ENCODE results near the gene SSPN.

The SSPN gene

DNA sequence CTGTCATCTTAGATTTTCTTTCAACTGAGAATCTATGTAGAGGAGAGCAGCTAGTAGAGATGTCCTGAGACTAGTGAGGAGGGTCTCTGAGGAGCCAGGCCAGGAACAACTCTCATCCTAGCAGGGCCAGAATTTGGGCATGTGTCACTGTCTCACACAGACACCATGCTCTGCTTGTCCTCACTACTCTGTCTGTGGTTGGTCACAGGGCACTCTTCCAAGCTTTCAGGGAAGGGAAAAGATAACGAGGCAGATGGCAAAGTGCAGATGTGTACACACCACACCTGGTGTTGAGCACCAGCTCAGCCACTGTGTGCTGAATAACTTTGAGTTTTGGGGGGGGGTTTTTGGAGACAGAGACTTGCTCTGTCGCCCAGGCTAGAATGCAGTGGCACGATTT lies 2.5 kb downstream of the SSPN start:
- peaks cover 22% of the 10 kb centered on the region for H3K27me3 ChIP-seq (ENCODE audit: insufficient read depth, low read depth, severe bottlenecking)
- TF ChIP-seq, protein P1, sequence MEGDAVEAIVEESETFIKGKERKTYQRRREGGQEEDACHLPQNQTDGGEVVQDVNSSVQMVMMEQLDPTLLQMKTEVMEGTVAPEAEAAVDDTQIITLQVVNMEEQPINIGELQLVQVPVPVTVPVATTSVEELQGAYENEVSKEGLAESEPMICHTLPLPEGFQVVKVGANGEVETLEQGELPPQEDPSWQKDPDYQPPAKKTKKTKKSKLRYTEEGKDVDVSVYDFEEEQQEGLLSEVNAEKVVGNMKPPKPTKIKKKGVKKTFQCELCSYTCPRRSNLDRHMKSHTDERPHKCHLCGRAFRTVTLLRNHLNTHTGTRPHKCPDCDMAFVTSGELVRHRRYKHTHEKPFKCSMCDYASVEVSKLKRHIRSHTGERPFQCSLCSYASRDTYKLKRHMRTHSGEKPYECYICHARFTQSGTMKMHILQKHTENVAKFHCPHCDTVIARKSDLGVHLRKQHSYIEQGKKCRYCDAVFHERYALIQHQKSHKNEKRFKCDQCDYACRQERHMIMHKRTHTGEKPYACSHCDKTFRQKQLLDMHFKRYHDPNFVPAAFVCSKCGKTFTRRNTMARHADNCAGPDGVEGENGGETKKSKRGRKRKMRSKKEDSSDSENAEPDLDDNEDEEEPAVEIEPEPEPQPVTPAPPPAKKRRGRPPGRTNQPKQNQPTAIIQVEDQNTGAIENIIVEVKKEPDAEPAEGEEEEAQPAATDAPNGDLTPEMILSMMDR (IDR thresholded peaks at IDR 0.05; ENCODE audit: low read depth, low read length) = no peak
- DNase-seq = no peak
- no peaks in the 10 kb centered on the region for H3K9me3 ChIP-seq (ENCODE audit: severe bottlenecking)
- H3K27ac ChIP-seq = no peak overlapping the region
- H3K4me3 ChIP-seq (ENCODE audit: low read depth, low read length) = no peak overlapping the region
- no peaks in the 10 kb centered on the region for H3K36me3 ChIP-seq

DNA sequence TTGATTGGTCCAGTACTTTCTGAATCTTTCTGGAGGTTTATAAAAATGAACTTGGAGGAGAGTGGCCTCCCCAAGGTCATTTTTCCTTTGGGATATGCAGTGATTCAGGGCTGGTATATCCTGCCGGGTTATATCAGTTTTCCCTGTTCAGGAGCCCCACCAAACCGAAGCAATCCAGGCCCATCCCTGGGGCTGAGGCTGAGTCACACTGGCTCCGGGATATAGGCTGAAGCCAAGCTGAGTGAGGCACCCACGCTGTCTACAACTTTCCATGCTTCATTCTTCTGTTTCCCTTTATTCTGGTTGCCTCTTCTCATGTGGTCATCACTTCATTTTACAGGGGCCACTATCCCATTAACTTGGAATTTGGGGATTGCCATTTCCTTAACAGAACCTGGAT lies 3.4 kb downstream of the SSPN start:
- no peaks in the 10 kb centered on the region for H3K9me3 ChIP-seq (ENCODE audit: severe bottlenecking)
- DNase-seq = no peak
- TF ChIP-seq, protein P1 (IDR thresholded peaks at IDR 0.05; ENCODE audit: low read depth, low read length) = no peak
- H3K27me3 ChIP-seq (ENCODE audit: insufficient read depth, low read depth, severe bottlenecking) = peaks cover 22% of the 10 kb centered on the region
- H3K27ac ChIP-seq = no peak overlapping the region
- no peaks in the 10 kb centered on the region for H3K36me3 ChIP-seq
- no peak overlapping the region for H3K4me3 ChIP-seq (ENCODE audit: low read depth, low read length)

DNA sequence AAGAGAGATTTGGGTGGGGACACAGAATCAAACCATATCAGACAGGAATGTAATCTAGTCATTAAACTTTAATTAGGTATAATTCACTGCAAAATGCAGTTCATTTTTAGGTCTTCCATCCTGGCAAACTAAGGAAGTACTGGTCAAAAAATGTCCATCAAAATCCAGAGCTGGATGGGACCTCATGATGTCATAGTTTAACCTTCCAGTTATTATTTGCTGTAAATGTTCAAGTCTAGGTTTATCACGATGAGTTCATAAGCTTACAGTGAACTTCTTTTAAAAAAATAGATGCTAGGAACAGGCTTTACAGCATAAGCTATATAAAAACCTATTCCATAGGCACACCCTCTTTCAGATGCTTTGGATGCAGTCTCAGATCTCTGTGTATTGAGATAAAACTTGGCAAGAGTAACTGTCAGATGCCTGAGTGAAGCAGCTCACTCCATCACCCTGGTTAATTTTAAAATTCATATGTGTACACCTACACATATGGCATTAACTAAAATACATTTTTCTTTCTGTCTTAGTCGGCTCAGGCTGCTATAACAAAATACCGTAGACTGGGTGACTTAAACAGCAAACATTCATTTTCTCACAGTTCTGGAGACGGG lies 7.9 kb downstream of the SSPN start:
- no peak for DNase-seq
- TF ChIP-seq, protein P1 (IDR thresholded peaks at IDR 0.05; ENCODE audit: low read depth, low read length) = no peak
- no peaks in the 10 kb centered on the region for H3K9me3 ChIP-seq (ENCODE audit: severe bottlenecking)
- H3K27me3 ChIP-seq (ENCODE audit: insufficient read depth, low read depth, severe bottlenecking) = no peaks in the 10 kb centered on the region
- no peak overlapping the region for H3K27ac ChIP-seq
- no peaks in the 10 kb centered on the region for H3K36me3 ChIP-seq
- H3K4me3 ChIP-seq (ENCODE audit: low read depth, low read length) = no peak overlapping the region

DNA sequence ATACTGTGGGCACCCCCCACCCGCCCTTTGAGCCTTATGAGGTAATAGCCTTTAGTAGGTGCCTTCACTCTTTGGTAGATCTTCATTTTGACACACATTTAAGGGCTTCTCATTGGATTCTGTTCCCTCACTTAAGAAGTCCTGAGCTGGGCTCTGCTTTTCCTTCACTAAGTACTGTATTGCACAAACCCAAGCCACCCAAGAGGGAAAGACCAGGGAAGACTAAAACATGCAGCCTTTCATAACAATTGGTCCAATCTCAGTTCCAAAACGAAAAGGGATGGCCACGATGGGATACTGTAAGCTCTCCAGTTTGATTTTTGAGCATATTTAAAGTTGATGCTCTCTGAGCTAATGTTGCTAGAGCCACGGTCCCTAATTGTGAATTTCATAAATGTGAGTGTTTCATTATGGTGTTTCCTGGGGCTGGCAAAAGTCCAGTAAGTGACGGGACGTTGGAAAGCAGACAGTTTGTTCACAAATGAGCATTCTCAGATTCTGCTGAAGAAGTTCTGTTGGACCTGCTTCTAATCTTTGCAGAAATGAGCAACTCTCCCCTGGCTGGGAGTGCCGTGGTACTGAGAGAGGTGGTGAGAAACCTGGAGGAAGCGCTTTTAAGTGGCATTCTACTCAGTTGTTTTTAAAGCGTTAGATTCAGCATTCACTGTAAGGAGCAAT lies 9.4 kb downstream of the SSPN start:
- Histone ChIP-seq H3K9me3 (ENCODE audit: severe bottlenecking) (no peaks in the 10 kb centered on the region), H3K27me3 (ENCODE audit: insufficient read depth, low read depth, severe bottlenecking) (no peaks in the 10 kb centered on the region), H3K4me3 (ENCODE audit: low read depth, low read length) (no peak overlapping the region), H3K27ac (no peak overlapping the region), H3K36me3 (no peaks in the 10 kb centered on the region)
- TF ChIP-seq, protein P1 (IDR thresholded peaks at IDR 0.05; ENCODE audit: low read depth, low read length) = no peak
- DNase-seq = no peak

DNA sequence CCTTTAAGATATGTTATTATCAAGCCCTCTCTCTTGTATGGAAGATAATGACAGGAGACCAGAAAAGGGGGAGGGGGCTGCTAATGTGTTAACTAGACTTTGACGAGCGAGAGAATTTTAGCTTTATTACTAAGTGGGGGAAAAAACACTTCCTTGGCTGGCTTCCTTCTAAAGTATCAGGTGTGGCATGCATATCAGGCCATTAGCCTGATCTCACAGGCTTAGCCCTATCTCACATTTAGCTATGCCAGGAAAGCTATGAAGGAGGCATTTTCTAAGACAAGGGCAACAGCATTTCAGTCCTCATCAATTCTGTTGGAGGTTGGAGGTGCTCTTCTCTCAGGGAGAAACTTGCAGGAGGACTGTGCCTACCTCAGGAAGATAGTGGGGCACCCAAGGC lies 9.9 kb downstream of the SSPN start:
- TF ChIP-seq, protein P1 (IDR thresholded peaks at IDR 0.05; ENCODE audit: low read depth, low read length) = no peak
- no peaks in the 10 kb centered on the region for H3K36me3 ChIP-seq
- no peaks in the 10 kb centered on the region for H3K27me3 ChIP-seq (ENCODE audit: insufficient read depth, low read depth, severe bottlenecking)
- DNase-seq = no peak
- no peak overlapping the region for H3K27ac ChIP-seq
- no peaks in the 10 kb centered on the region for H3K9me3 ChIP-seq (ENCODE audit: severe bottlenecking)
- H3K4me3 ChIP-seq (ENCODE audit: low read depth, low read length) = no peak overlapping the region

DNA sequence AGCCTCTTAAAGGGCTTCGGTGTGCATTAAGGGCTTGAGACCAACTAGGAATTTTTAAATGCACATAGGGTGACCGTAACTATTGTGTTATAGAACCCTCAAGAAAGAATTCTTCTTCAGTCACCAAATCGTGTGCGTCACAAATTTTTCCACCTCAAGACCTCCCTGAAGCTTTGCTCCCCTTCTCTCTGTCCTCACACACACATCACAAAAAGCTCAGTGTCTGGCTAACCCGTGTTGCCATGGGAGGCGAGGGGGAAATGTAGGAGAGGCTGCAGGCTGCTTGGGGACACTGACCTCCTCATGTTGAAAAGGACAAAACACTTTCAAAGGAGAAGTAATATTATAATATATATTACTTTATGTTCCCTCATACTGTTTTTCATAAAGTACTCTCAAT lies 10.6 kb downstream of the SSPN start:
- no peak overlapping the region for H3K27ac ChIP-seq
- TF ChIP-seq, protein P1 (IDR thresholded peaks at IDR 0.05; ENCODE audit: low read depth, low read length) = no peak
- no peak overlapping the region for H3K4me3 ChIP-seq (ENCODE audit: low read depth, low read length)

More for the DNA sequence above, 10.6 kb downstream of the SSPN start:
- Histone ChIP-seq H3K9me3 (ENCODE audit: severe bottlenecking) (no peaks in the 10 kb centered on the region), H3K27me3 (ENCODE audit: insufficient read depth, low read depth, severe bottlenecking) (no peaks in the 10 kb centered on the region), H3K36me3 (no peaks in the 10 kb centered on the region)
- DNase-seq = no peak

Measured in WERI-Rb-1 (cell line).